Activated T-cell treated with anti-CD3 and anti-CD28 coated beads, Interleukin-2, amount 50 U/mL, for 48 hours (primary cell): ENCODE data around the gene ZNF10.
A peak's percentile ranks its signal among the peaks of the same experiment; 100 is the strongest.

Experiments used
- DNase-seq, 2 experiments: peaks; one replicate each; pipeline ENCODE4 v3.0.0-alpha.2; 2020

The ZNF10 gene

DNA sequence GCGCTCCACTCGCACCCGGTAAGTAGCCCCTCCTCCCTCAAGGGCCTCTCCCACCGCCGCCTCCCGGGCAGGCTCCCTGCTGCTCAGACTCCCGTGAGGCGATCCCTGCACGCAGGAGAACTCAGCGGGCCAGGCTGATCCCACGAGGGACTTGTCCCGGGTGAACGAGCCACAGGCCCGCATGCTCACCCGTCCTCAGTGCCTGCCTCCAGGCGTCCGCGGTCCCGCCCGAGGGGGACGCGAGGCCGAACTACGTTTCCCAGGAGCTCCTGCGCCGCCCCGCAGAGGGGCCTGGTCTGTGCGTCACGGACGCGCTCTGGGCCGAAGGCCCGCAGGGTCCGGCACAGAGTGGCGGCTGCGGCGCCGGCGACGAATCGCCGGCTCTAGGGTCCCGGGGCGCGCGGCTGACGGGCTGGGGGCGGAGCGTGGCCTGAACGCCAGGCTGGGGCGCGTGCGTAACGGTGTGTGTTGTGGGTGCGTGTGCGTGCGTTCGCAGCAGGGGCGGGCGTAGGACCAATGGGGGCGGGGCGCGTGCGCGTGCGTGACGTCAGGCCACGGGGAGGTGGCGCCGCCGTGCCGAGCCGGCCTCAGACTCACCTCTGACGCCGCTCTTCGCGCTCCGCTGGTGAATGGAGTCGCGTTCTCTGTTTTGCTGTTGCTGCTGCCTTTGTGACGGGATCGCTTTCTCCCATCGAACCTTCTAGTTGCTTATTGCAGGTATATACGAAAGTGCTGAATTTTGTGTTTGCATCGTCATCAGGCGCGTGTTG lies at the start of gene ZNF10, which contains the start of gene ZNF891:
ZNF10 (plus strand) TSS at position 590 of the 770 bp plus-strand sequence. CDS start 13,866 bp downstream, outside the sequence.
ZNF891 (minus strand) TSS at position 237 of the 770 bp plus-strand sequence. CDS start 8,356 bp downstream, outside the sequence.
- DNase-seq = peak; percentile 96 to 98

DNA sequence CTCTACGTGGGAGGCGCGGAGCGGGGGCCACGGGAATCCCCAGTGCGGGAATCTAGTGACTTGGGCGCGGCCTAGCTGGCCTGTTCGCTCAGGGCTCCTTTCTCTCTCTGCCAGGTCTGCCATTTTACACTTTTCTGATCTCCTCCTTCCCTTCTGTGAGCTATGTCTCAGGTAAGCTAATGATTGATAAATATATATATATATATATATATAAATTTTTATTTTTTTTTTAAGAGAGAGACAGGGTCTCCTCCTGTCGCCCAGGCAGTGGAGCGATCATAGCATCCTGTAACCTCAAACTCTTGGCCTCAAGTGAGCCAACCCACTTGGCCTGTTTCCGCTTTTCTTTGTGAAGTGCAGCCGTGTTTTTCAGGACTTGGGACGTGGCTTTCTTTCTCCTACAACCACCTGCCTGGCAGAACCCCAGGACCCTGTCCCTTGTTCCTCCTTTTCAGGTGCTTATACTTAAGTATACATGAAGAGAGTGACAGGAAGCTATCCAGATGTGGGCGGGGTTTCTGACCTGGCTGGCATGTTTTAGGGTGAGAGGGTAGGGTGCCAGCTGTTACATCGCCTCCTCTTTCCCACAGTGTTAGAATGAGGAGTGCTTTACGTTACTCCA lies 49.2 kb upstream of the ZNF10 start:
- peak in 1 of 2 experiments; percentile 28 for DNase-seq

DNA sequence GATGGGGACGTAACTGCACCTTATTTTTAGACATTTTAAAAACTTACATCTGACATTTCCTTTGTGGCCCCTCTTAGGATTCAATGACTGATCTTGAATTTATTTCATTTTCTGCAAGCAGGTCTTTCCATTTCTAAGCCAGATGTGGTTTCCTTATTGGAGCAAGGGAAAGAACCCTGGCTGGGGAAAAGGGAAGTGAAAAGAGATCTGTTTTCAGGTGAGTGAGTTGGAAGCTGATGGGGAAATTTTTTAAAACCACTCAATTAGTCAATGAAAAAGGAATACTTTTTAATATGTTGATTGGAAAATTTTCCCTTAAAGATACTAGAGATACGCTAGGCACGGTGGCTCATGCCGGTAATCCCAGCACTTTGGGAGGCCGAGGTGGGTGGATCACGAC lies 47.1 kb upstream of the ZNF10 start:
- DNase-seq = no peak

DNA sequence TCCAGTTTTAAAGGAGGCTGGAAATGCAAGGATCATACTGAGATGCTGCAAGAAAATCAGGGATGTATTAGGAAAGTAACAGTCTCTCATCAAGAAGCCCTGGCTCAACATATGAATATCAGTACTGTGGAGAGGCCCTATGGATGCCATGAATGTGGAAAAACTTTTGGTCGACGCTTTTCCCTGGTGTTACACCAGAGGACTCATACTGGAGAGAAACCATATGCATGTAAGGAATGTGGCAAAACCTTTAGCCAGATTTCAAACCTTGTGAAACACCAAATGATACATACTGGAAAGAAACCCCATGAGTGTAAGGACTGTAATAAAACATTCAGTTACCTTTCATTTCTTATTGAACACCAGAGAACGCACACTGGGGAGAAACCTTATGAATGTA lies 24.8 kb upstream of the ZNF10 start:
- no peak for DNase-seq

DNA sequence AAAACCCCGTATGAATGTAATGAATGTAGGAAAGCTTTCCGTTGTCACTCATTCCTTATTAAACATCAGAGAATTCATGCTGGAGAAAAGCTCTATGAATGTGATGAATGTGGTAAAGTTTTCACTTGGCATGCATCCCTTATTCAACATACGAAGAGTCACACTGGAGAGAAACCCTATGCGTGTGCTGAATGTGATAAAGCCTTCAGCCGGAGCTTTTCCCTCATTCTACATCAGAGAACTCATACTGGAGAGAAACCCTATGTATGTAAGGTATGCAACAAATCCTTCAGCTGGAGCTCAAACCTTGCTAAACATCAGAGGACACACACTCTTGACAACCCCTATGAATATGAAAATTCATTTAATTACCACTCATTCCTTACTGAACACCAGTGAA lies 24.2 kb upstream of the ZNF10 start:
- no peak for DNase-seq

DNA sequence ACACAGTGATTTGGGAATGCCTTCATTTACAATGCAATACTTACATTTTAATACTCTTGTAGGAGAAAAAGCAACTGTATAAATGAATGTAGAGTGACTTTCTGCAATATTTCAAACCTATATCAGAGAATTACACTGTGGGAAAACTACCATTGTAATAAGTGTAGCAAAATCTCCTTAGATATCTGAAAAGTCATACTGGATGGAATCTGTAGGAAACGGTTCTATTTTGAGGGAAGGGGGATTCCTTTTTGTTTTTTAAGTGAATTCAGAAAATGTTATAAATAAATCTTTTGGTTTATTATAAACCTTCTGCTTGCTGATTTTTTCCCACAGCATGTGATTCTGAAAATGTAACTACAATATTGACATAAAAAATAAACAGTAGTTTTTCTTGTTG lies 23.3 kb upstream of the ZNF10 start:
- DNase-seq = no peak

DNA sequence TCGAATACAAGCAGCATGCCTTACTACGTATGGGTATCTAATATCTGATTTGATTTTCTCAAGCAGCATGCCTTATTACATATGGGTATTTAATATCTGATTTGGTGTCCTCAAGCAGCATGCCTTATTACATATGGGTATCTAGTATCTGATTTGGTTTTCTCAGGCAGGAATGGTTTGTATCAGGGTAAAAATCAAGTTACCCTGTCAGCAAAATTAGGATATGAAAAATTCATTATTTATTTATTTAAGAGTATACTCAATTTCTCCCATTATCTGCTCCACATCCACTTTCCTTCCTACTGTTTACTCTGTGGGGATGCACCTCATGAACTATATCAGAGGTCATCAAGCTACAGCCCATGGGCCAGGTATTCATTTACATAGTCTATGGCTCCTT lies 22.3 kb upstream of the ZNF10 start:
- no peak for DNase-seq

DNA sequence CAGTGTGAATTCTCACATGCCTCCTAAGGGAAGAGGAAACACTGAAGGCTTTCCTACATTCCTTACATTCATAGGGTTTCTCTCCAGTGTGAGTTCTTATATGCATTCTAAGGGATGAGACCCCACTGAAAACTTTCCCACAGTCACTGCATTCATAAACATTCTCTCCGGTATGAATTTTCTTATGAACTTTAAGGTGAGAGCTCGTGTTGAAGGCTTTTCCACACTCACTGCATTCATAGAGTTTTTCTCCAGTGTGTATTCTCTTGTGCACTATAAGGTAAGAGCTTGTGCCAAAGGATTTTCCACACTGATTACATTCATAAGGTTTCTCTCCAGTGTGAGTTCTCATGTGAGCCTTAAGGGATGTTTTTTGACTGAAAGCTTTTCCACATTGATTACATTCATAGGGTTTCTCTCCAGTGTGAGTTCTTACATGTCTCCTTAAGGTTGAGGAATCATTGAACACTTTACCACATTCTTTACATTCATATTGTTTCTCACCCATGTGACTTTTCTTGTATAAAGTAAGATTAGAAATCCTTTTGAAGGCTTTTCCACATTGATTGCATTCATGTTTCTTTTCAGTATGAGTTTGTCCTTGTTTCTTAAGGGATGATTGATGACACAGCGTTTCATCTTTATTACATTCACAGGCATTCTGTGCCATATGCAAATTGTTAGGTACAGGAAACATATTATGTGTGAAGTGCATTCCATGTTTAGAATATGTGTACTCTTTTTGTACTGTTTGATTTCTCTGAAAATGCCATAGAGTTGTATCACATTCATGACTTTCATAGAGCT lies 9.8 kb upstream of the ZNF10 start:
- DNase-seq = no peak

DNA sequence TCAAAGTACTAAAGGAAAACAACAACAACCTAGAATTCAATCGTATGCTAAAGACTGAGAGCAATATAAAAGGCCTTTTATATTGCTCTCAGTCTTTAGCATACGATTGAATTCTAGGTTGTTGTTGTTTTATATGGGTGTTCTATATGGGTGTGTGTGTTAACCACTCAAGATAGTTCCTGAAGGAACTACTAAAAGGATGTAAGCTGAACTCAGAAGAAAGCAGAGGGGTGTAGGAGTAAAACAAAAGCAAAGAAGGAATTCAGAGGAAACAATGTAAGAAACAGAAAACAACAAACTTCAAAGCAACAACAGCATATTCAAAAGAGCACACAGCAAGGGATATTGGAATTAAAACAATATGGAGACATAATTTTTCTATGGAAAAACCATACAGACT lies 5.8 kb upstream of the ZNF10 start:
- no peak for DNase-seq

DNA sequence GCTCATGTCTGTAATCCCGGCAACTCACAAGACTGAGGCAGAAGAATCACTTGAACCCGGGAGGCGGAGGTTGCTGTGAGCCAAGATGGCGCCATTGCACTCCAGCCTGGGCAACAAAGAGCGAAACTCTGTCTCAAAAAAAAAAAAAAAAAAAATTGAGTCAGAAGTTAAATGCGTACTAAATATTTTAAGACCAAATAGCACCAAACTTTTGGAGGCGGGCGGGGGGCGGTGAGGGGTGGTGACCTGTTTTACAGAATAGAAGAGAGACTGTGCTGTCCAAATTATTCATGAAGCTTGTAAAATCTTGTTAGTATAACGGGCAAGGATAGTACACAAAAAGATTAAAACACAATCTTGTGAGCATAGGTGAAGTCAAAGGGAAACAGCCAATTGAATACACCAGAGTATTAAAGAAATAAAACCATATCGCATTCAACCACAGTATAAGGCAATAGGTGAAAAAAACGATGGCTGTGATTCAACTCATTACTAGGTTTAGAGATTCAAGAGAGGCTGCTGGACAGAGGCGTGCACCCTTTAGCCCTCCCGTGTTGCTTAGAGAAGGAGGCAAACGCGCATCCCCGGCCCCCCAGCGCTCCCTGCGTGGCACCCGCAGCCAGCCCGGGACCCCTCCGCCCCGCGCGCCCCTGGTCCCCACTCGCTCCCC lies 924 bp upstream of the ZNF10 start:
- DNase-seq = no peak

DNA sequence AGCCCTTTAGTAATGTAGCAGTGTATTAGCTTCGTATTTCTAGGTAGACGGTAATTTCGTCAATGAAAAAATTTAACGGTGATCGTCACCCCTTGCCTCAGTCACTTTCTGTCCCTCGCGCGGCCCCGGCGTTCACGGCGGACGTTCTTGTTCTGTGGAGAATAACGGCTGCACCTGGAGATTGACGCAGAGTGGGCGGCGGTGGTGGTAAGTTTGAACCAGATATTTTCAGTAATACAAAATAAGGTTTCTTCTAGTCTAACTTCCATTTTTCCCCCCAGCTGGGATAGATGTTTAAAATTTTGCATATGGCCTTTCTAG lies 341 bp downstream of the ZNF10 start:
- no peak for DNase-seq

DNA sequence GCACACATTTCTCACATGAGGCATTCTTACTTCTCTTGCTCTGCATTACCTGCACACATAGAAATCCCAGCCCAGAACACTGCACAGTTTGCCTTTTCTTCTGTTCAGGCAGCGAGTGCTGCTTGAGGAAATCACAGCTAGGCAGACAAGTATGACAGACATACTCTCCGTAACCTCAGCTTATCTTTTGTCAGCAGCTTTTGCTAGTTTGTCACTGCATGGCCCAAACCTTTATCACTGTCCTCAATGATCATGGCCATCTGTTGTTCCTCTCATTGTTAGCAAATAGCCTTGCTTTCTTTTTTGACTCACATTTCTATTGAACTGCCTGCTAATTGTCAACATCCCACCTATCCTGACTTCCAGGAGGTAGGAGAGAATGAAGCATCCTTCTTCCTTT lies 5.3 kb downstream of the ZNF10 start:
- no peak for DNase-seq

DNA sequence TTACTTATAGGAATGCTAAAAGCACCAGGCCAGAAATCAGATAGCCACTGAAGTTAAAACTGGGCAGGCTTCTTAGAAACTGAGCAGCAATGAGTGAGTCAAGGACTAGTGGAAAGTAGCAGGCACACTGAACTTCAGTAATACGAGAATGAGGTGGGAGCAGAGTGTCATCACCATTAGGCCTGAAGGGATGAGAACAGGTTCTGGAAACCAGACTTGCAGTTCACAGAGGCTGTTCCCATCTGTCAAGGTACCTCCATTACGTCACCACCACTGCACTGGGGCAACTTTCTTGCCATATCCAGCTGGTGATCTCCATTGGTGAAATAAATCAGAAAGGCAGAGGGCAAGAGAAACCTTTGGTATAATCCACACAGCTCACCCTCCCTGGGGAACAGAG lies 15.6 kb downstream of the ZNF10 start:
- no peak for DNase-seq

DNA sequence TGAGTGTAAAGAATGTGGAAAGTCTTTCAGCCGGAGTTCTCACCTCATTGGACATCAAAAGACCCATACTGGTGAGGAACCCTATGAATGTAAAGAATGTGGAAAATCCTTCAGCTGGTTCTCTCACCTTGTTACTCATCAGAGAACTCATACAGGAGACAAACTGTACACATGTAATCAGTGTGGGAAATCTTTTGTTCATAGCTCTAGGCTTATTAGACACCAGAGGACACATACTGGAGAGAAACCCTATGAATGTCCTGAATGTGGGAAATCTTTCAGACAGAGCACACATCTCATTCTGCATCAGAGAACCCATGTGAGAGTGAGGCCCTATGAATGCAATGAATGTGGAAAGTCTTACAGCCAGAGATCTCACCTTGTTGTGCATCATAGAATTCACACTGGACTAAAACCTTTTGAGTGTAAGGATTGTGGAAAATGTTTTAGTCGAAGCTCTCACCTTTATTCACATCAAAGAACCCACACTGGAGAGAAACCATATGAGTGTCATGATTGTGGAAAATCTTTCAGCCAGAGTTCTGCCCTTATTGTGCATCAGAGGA lies 25.8 kb downstream of the ZNF10 start:
- no peak for DNase-seq

DNA sequence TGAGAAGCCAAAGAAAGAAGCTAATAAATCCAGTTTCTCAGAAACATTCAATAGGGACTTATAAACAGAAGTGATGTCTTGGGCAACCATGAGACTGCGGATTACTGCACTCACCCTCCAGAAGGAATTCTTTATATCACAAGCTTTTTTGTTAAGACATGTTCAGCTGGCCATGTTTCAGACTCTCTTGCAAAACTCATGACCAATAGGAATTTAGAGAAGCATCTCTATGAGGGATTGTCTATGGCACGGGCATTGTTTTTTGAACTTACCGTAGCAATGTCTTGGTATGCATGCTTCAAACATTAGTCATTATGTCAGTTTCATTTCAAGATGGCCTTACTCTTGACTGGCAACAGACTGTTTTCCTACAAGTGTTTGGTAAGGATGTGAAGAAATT lies 35.3 kb downstream of the ZNF10 start:
- DNase-seq = no peak

DNA sequence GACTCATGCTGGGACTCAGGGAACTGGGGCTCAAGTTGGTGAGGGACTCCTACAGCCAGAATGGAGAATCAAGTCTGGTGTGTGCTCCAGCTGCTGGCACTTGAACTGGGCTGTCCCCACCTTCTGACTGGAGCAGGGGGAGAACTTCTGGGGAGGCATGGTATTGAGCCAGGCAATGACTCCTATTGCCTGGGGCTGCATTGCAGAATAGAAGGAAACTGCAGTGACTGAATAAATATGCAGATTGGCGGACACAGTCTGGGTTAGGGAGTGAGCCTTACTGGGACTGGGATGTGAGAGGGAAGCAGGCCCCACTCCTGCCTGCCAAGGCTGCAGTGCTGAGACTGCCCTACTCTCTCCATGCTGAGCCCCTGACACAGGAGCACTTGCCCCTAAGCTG lies 42.1 kb downstream of the ZNF10 start:
- no peak for DNase-seq

DNA sequence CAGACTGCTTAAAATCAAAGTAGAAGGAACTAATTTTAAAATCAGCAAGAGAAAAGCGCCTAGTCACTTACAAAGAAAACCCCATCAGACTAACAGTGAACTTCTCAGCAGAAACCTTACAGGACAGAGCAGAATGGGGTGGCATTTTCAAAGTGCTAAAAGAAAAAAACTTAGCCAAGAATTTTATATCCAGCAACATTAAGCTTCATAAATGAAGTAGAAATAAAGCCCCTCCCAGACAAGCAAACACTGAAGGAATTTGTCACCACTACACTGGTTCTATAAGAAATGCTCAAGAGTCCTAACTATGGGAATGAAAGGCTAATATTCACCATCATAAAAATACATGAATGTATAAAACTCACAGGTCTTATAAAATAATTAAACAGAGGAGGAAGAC lies 44.5 kb downstream of the ZNF10 start:
- no peak for DNase-seq

DNA sequence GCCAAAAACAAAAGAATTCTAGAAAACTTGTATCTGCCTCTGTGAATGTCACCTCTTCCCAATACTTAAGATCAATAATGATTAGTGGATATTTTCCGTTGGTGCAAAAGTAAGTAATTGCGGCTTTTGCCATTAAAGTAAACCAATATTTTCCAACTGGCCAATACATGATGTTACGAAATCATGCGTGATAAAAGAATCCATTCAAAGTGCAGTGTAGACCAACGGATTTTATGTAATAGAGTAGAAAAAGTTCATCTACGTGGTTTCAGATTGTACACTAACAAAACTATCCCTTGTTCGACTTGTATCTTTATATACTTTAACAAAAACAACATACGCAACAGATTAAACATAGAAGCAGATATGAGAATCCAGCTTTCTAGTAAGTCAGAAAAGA lies 50.2 kb downstream of the ZNF10 start:
- no peak for DNase-seq

DNA sequence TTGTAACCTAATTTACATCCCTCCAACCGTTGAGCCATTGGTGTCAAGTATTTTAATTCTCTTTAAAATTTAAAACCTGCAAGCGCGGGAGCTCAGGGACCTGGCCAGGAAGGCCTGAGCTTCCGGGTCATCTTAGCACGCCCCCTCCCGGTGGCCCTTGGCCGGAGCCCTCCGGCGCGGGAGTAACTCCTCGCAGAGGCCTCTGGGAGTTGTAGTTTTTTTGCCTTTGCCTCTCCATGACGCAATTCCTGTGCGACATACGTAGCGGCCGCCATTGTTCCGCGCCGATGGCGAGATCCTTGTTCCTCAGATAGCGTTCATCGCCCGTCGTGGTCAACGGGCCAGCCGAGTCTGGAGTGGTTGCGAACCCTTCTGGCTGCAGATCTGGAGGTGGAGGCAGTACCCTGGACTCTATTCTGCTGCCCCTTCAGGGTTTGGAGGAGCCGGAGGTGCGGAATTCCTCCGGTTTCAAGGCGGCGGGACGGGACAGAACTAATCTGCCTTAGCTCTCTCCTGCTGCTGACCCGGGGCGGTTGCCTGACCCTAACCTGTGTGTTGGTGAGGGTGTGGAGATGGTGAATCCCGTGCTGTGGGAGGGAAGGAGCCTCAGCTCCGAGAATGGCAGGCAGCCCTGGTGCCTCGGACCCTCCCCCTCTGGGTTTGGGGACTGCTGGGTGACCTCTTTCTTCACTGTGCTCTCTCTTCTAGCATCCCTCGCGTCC lies 51.0 kb downstream of the ZNF10 start, which contains the start of gene ZNF268:
ZNF268 (plus strand) TSS at position 258 of the 722 bp plus-strand sequence. CDS start 503 bp downstream, outside the sequence.
- peak; percentile 94 to 95 for DNase-seq

DNA sequence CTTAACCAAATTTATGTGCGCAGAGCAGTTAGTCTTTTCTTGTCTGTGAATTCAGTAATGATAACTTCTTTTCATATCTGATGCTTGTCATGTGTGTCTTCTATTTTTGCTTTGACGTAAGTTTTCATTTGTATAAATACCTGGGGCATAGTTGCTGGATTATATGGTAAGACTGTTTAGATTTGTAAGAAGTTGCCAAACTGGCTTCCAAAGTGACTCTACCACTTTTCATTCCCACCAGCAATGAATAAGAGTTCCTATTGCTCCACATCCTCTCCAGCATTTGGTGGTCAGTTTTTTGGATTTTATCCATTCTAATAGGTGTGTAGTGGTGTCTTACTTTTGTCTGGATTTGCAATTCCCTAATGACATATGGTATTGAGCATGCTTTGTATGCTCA lies 59.7 kb downstream of the ZNF10 start:
- no peak for DNase-seq

DNA sequence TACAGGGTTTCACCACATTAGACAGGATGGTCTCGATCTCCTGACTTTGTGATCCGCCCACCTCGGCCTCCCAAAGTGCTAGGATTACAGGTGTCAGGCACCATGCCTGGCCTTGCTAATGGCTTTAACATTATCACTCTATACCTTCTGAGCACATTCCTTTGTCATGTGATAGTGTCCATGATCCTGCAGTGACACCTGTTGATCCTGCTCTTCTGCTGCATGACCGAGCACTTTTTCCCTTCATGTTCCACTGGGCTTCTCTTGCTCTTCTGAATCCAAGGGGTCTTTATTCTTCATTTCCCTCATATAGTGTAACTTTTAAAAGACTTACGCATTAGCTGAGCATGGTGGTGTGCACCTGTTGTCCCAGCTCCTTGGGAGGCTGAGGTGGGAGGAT lies 62.4 kb downstream of the ZNF10 start:
- DNase-seq = no peak

DNA sequence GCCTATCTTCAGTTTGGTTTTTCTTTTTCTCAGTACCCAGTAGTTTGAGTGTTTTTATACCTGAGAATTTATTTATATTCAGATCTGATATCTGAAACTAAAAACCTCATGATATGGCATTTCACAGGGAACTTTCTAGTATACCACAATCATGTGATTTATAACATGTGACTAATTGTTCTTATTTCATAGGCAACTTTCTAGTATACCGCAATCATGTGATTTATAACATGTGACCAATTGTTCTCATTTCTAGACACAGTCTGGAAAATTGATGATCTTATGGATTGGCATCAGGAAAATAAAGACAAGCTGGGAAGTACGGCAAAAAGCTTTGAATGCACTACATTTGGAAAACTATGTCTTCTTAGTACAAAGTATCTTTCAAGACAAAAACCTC lies 71.5 kb downstream of the ZNF10 start:
- no peak for DNase-seq
